Neutrophil (primary cell): ENCODE measurements around the gene MTAP.

ENCODE experiments used
- H3K27ac ChIP-seq: fragments of 200-600 bp; sonication (generic); 2 replicates; pipeline ENCODE4 v1.5.1; 2016; ENCODE audit warnings: mild to moderate bottlenecking, moderate library complexity
- H3K27me3 ChIP-seq: fragments of 200-600 bp; sonication (generic); 2 replicates; pipeline ENCODE4 v1.6.0; 2016; ENCODE audit warnings: mild to moderate bottlenecking
- H3K36me3 ChIP-seq: fragments of 200-600 bp; sonication (generic); 2 replicates; pipeline ENCODE4 v1.5.1; 2017
- H3K4me1 ChIP-seq, 2 experiments: fragments of 200-600 bp in 1 of 2; sonication (generic) in 1 of 2; 1 replicate in 1 of 2; 2 replicates in 1 of 2; pipeline versions ENCODE4 v1.5.1 to v1.6.1; 2013 to 2016; ENCODE audit warnings: low read depth in 1 of 2, low read length in 1 of 2, mild to moderate bottlenecking in 1 of 2, moderate library complexity in 1 of 2; ENCODE audit not compliant: control insufficient read depth in 1 of 2, insufficient read depth in 1 of 2
- H3K4me3 ChIP-seq, 2 experiments: fragments of 200-600 bp in 1 of 2; sonication (generic) in 1 of 2; 1 replicate in 1 of 2; 2 replicates in 1 of 2; pipeline ENCODE4 v1.5.1; 2013 to 2016; ENCODE audit warnings: low read depth in 1 of 2, low read length in 1 of 2, mild to moderate bottlenecking in 1 of 2, moderate library complexity in 1 of 2
- H3K9me3 ChIP-seq: fragments of 200-600 bp; sonication (generic); 2 replicates; pipeline ENCODE4 v1.5.1; 2016
- TF ChIP-seq, protein P1 (sequence below): fragments of 200-600 bp; sonication (generic); IDR thresholded peaks from 2 replicates; pipeline ENCODE4 v1.5.1; 2016; ENCODE audit warnings: antibody characterized with exemption

Gene MTAP

DNA sequence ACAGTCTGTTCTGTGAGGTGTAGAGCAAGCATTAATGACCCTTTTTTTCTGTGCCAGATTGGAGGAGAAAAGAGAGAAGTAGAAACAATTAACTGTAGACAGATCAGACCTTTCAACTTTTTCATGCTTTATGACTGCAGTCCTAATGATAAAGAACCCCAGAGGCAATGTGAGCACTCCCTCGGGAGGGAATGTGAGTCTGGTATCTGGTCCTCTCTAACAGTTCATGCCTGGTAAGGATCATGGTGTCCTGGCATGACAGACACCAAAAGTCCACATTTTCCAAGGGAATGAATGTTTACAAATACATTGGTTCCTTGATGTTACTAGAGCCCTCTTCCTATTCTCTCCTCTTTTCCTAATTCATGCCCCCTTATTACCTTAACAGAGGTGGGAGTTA lies 70.3 kb downstream of the MTAP start:
- Histone ChIP-seq H3K4me3 (no peak overlapping the region), H3K36me3 (no peaks in the 10 kb centered on the region), H3K27ac (no peak overlapping the region)

DNA sequence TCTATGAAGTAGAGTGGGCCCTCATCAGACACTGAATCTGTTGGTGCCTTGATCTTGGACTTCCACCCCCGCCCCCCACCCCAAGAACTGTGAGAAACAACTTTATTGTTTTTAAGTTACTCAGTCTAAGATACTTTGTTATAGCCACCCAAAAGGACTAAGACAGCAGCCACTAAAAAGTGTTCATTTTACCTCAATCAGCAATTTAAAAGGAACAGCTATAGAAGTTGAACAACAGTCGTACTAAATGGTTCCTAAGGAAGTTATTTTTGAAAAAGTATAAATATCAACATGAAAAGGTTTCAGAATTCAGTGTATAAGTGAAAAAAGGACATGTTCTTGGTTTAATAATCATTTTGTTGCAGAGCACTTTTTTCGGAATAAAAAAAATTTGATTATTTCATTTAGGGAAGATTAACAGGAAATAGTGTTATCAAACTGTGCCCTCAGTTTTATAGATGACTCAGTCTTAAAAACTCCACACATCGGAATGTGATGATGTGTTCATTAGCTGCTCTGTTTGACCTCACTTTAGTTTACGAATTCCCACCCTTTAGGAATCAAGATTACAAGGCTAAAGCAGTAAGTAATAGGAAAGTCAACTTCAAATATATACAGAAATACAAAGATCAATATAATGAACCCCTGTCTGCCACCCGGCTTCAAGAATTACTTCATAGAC lies 71.2 kb downstream of the MTAP start:
- TF ChIP-seq, protein P1, sequence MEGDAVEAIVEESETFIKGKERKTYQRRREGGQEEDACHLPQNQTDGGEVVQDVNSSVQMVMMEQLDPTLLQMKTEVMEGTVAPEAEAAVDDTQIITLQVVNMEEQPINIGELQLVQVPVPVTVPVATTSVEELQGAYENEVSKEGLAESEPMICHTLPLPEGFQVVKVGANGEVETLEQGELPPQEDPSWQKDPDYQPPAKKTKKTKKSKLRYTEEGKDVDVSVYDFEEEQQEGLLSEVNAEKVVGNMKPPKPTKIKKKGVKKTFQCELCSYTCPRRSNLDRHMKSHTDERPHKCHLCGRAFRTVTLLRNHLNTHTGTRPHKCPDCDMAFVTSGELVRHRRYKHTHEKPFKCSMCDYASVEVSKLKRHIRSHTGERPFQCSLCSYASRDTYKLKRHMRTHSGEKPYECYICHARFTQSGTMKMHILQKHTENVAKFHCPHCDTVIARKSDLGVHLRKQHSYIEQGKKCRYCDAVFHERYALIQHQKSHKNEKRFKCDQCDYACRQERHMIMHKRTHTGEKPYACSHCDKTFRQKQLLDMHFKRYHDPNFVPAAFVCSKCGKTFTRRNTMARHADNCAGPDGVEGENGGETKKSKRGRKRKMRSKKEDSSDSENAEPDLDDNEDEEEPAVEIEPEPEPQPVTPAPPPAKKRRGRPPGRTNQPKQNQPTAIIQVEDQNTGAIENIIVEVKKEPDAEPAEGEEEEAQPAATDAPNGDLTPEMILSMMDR, result no peak
- Histone ChIP-seq H3K4me1 (no peaks in the 10 kb centered on the region), H3K4me3 (no peak overlapping the region), H3K27ac (no peak overlapping the region), H3K36me3 (no peaks in the 10 kb centered on the region), H3K27me3 (no peaks in the 10 kb centered on the region), H3K9me3 (no peaks in the 10 kb centered on the region)

More for the DNA sequence above, 70.3 kb downstream of the MTAP start:
- no peaks in the 10 kb centered on the region for H3K27me3 ChIP-seq
- H3K9me3 ChIP-seq, result no peaks in the 10 kb centered on the region
- H3K4me1 ChIP-seq, result no peaks in the 10 kb centered on the region
- TF ChIP-seq, protein P1, result no peak

DNA sequence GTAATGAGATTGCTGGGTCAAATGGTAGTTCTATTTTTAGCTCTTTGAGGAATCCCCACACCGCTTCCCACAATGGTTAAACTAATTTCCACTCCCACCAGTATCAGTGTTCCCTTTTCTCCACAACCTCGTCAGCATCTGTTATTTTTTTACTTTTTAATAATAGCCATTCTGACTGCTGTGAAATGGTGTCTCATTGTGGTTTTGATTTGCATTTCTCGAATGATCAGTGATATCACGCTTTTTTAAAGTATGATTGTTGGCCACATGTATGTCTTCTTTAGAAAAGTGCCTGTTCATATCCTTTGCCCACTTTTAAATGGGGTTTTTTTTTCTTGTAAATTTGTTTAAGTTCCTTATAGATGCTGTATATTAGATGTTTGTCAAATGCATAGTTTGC lies 73.5 kb downstream of the MTAP start:
- Histone ChIP-seq H3K36me3 (no peaks in the 10 kb centered on the region), H3K9me3 (no peaks in the 10 kb centered on the region), H3K27ac (no peak overlapping the region), H3K4me3 (no peak overlapping the region), H3K4me1 (no peaks in the 10 kb centered on the region), H3K27me3 (no peaks in the 10 kb centered on the region)
- TF ChIP-seq, protein P1, result no peak

DNA sequence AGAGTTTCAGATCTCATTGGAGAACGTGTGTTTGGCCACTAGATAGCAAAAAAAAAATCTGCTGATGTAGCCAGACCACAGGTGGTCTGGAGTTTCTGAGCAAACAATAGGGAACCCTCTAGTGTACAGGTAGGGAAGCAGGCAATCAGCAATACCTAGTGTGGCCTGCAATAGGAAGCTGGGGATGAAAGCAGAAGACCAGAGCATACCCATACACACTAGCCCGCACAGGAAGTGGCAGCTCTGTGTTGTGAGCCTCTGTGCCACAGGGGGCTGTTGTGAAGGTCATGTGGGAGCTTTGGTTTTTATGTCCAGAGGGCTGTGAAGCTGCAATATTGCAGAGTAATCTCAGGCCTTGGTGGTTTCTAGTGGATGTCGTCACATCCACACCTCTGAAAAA lies 81.2 kb downstream of the MTAP start:
- TF ChIP-seq, protein P1, result no peak
- Histone ChIP-seq H3K4me1 (peaks cover 6 to 7% of the 10 kb centered on the region in 2 experiments), H3K36me3 (no peaks in the 10 kb centered on the region), H3K27me3 (no peaks in the 10 kb centered on the region), H3K27ac (no peak overlapping the region), H3K9me3 (no peaks in the 10 kb centered on the region), H3K4me3 (no peak overlapping the region)

DNA sequence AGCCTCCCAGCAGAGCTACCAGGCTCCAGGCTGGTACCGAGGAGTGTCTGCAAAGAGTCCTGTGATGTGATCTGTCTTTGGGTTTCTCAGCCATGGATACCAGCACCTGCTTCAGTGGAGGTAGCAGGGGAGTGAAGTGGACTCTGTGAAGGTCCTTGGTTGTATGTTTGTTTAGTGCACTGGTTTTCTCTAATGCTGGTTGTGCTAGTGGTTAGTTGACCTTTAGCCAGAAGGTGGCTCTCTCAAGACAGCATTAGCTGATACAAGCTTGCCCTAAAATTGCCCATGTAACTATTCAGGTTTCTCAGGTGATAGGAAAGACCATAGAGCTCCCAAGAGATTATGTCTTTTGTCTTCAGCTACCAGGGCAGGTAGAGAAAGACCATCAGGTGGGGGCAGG lies 87.2 kb downstream of the MTAP start:
- H3K27me3 ChIP-seq, result no peaks in the 10 kb centered on the region
- TF ChIP-seq, protein P1, result no peak
- no peaks in the 10 kb centered on the region for H3K36me3 ChIP-seq
- H3K9me3 ChIP-seq, result no peaks in the 10 kb centered on the region
- no peak overlapping the region for H3K27ac ChIP-seq
- no peaks in the 10 kb centered on the region for H3K4me1 ChIP-seq
- H3K4me3 ChIP-seq, result no peak overlapping the region
